ENCODE data around the gene TJP1.

TJP1 gene

DNA sequence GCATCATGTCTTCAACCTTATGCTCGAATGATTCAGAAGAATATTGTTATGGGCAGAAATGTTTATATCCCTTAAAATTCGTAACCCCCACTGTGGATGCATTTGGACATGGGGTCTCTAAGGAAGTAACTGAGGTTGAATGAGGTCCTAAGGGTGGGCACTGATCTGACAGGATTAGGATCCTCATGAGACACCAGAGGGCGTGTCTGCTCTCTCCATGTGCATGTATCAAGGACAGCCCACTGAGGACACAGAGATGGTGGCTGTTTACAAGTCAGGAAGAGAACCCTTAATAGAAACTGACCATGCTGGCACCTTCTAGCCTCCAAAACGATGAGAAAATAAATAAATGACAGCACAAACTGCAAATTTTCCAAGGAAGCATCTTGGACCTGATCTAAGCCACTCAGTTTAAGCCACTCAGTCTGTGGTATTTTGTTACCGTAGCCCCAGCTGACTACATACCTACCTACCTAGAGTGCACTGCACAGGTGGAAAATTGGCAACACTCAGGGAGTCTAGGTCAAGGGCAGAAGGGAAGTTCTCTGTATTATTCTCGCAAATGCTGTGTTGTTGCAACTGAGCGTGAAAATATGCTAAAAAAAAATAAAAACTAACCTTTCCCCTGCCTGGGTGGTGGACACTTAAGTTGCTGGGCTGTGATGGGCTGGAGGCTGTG lies 126.6 kb downstream of the TJP1 start:
- TF ChIP-seq FOXP2 (optimal IDR thresholded peaks at IDR 0.05; ENCODE audit: borderline replicate concordance, extremely low read depth, extremely low read length, insufficient read depth) (no peak), SIN3A (IDR thresholded peaks at IDR 0.05; ENCODE audit: borderline replicate concordance, insufficient read depth, low read length) (no peak), POLR2AphosphoS5 (IDR thresholded peaks at IDR 0.05; ENCODE audit: low read depth, low read length) (no peak), TAF1 (IDR thresholded peaks at IDR 0.05; ENCODE audit: borderline replicate concordance, insufficient read depth, low read length) (no peak)
- TF ChIP-seq, protein P1, sequence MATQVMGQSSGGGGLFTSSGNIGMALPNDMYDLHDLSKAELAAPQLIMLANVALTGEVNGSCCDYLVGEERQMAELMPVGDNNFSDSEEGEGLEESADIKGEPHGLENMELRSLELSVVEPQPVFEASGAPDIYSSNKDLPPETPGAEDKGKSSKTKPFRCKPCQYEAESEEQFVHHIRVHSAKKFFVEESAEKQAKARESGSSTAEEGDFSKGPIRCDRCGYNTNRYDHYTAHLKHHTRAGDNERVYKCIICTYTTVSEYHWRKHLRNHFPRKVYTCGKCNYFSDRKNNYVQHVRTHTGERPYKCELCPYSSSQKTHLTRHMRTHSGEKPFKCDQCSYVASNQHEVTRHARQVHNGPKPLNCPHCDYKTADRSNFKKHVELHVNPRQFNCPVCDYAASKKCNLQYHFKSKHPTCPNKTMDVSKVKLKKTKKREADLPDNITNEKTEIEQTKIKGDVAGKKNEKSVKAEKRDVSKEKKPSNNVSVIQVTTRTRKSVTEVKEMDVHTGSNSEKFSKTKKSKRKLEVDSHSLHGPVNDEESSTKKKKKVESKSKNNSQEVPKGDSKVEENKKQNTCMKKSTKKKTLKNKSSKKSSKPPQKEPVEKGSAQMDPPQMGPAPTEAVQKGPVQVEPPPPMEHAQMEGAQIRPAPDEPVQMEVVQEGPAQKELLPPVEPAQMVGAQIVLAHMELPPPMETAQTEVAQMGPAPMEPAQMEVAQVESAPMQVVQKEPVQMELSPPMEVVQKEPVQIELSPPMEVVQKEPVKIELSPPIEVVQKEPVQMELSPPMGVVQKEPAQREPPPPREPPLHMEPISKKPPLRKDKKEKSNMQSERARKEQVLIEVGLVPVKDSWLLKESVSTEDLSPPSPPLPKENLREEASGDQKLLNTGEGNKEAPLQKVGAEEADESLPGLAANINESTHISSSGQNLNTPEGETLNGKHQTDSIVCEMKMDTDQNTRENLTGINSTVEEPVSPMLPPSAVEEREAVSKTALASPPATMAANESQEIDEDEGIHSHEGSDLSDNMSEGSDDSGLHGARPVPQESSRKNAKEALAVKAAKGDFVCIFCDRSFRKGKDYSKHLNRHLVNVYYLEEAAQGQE (IDR thresholded peaks at IDR 0.05; ENCODE audit: insufficient read depth in 1 of 2, low read depth in 2 of 2, low read length in 2 of 2): no peak

DNA sequence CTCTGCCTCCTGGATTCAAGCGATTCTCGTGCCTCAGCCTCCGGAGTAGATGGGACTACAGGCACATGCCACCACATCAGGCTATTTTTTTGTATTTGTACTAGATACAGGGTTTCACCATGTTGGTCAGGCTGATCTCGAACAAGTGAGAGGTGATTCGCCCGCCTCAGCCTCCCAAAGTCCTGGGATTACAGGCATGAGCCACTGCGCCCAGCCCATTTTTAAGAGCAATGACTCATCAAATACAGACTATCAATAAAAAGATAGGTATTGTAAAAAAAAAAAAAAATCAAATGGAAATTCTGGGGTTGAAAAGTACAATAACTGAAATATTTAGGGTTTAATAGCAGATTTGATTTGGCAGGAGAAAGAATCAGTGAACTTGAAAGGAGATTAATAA lies 129.0 kb downstream of the TJP1 start:
- TF ChIP-seq, protein P1 (IDR thresholded peaks at IDR 0.05; ENCODE audit: insufficient read depth in 1 of 2, low read depth in 2 of 2, low read length in 2 of 2): no peak
- TF ChIP-seq POLR2AphosphoS5 (IDR thresholded peaks at IDR 0.05; ENCODE audit: low read depth, low read length) (no peak), FOXP2 (optimal IDR thresholded peaks at IDR 0.05; ENCODE audit: borderline replicate concordance, extremely low read depth, extremely low read length, insufficient read depth) (no peak), SIN3A (IDR thresholded peaks at IDR 0.05; ENCODE audit: borderline replicate concordance, insufficient read depth, low read length) (no peak), TAF1 (IDR thresholded peaks at IDR 0.05; ENCODE audit: borderline replicate concordance, insufficient read depth, low read length) (no peak)

DNA sequence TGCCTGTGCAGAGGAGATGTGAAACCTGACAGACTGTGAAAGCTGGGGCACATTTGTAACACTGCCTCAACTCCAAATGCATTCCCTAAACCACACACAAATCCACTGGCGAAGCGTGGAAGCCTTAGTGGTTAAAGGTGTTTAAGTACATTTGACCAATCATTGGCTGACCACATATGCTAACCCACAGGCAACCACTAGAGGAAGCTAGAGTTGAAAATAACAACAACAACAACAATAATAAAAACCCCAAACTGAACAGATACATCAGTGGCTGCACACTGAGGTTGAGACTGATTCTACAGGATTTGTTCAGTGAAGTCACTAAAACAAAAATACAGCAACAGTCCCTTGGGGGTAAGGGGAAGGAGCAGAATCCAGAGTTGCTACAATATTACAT lies 129.7 kb downstream of the TJP1 start:
- TF ChIP-seq, protein P1 (IDR thresholded peaks at IDR 0.05; ENCODE audit: insufficient read depth in 1 of 2, low read depth in 2 of 2, low read length in 2 of 2): no peak
- TF ChIP-seq POLR2AphosphoS5 (IDR thresholded peaks at IDR 0.05; ENCODE audit: low read depth, low read length): no peak
- TF ChIP-seq SIN3A (IDR thresholded peaks at IDR 0.05; ENCODE audit: borderline replicate concordance, insufficient read depth, low read length): no peak
- no peak for TF ChIP-seq FOXP2 (optimal IDR thresholded peaks at IDR 0.05; ENCODE audit: borderline replicate concordance, extremely low read depth, extremely low read length, insufficient read depth)
- TF ChIP-seq TAF1 (IDR thresholded peaks at IDR 0.05; ENCODE audit: borderline replicate concordance, insufficient read depth, low read length): no peak

DNA sequence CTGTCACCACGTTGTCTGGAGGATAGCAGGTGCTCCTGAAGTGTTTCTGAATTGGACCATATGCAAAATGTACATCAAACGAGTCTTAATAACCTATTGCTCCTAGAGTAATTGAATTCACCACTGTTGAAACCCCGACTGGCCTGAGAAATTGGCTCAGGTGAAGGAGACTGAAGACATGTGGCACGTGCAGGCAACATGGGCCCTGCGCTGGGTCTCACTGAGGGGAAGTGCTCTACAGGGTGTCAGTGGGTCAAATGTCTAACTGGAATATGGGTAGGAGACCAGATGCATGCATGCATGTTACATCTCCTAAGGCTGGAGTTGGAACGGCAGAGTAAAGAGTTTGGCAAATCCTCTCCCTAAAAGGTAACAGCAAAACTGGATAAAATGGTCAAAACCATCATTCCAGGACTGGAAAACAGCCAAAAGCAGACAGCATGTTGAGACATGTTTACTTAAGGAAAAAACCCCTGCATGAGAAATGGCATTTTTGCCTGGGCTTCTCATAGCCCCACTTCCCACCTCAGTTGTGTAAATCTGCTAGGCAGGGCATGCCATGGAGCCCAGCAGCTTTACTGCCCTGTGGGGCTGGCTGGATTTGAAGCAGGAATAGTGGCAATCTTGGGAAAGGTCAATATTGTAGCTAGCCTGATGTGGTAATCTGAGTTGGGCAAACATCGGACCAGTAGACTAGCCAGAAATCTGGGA lies 131.3 kb downstream of the TJP1 start:
- no peak for TF ChIP-seq POLR2AphosphoS5 (IDR thresholded peaks at IDR 0.05; ENCODE audit: low read depth, low read length)
- TF ChIP-seq, protein P1 (IDR thresholded peaks at IDR 0.05; ENCODE audit: insufficient read depth in 1 of 2, low read depth in 2 of 2, low read length in 2 of 2): no peak
- no peak for TF ChIP-seq FOXP2 (optimal IDR thresholded peaks at IDR 0.05; ENCODE audit: borderline replicate concordance, extremely low read depth, extremely low read length, insufficient read depth)
- no peak for TF ChIP-seq SIN3A (IDR thresholded peaks at IDR 0.05; ENCODE audit: borderline replicate concordance, insufficient read depth, low read length)
- no peak for TF ChIP-seq TAF1 (IDR thresholded peaks at IDR 0.05; ENCODE audit: borderline replicate concordance, insufficient read depth, low read length)

All from PFSK-1 (cell line).